Liver (tissue), 9 donors: ENCODE data around the gene IL18BP. TPM values are rescaled to one million over a fixed set of nuclear protein-coding genes. Genes with fewer than 3 reads are reported as not detected.

Experiments used
- DNase-seq: peaks from one replicate; pipeline ENCODE4 v3.0.0-alpha.2; 2017; ENCODE audit warnings: low spot score
- H3K27ac ChIP-seq, 2 donors: one replicate each; pipeline ENCODE4 v1.7.0; 2013; ENCODE audit warnings: inconsistent platforms in 2 of 2, low read length in 2 of 2, control low read depth in 1 of 2, low read depth in 1 of 2, mild to moderate bottlenecking in 1 of 2
- H3K27me3 ChIP-seq, 4 donors: one replicate each; pipeline versions ENCODE4 v1.6.1 to v1.7.0; 2013; ENCODE audit warnings: low read length in 3 of 4, inconsistent platforms in 1 of 4, mild to moderate bottlenecking in 1 of 4, moderate library complexity in 1 of 4; ENCODE audit not compliant: control insufficient read depth in 4 of 4, insufficient read depth in 4 of 4
- H3K36me3 ChIP-seq, 4 donors: one replicate each; pipeline versions ENCODE4 v1.6.1 to v1.7.0; 2013; ENCODE audit warnings: low read length in 3 of 4, mild to moderate bottlenecking in 3 of 4, low read depth in 1 of 4, moderate library complexity in 1 of 4; ENCODE audit not compliant: control insufficient read depth in 4 of 4, insufficient read depth in 3 of 4
- H3K4me1 ChIP-seq, 4 donors: one replicate each; pipeline versions ENCODE4 v1.6.1 to v1.7.0; 2013; ENCODE audit warnings: low read length in 3 of 4, mild to moderate bottlenecking in 3 of 4, moderate library complexity in 1 of 4; ENCODE audit not compliant: control insufficient read depth in 4 of 4, insufficient read depth in 4 of 4
- H3K4me3 ChIP-seq, 3 donors: one replicate each; pipeline versions ENCODE4 v1.6.1 to v1.7.0; 2013; ENCODE audit warnings: low read length in 3 of 3, control low read depth in 1 of 3, low read depth in 1 of 3, mild to moderate bottlenecking in 1 of 3
- H3K9ac ChIP-seq, 2 donors: one replicate each; pipeline ENCODE4 v1.7.0; 2013; ENCODE audit warnings: low read length in 2 of 2, mild to moderate bottlenecking in 2 of 2, moderate library complexity in 2 of 2, control low read depth in 1 of 2, low read depth in 1 of 2
- H3K9me3 ChIP-seq, 4 donors: one replicate each; pipeline versions ENCODE4 v1.6.1 to v1.7.0; 2013; ENCODE audit warnings: low read length in 3 of 4; ENCODE audit not compliant: control insufficient read depth in 4 of 4
- EGR1 ChIP-seq, 2 donors: IDR thresholded peaks; 2 replicates each; pipeline ENCODE4 v1.6.1; 2016 to 2018; ENCODE audit warnings: antibody characterized with exemption in 2 of 2, low read depth in 2 of 2
- FOXA1 ChIP-seq: IDR thresholded peaks from 2 replicates; pipeline ENCODE4 v1.6.1; 2016; ENCODE audit warnings: antibody characterized with exemption
- FOXA2 ChIP-seq: IDR thresholded peaks from 2 replicates; pipeline ENCODE4 v1.6.1; 2016; ENCODE audit warnings: antibody characterized with exemption
- HNF4A ChIP-seq, 2 donors: conservative IDR thresholded peaks; 2 replicates each; pipeline ENCODE4 v1.6.1; 2016; ENCODE audit warnings: antibody characterized with exemption in 2 of 2, mild to moderate bottlenecking in 2 of 2
- HNF4G ChIP-seq: IDR thresholded peaks from 2 replicates; pipeline ENCODE4 v1.6.1; 2016; ENCODE audit warnings: antibody characterized with exemption
- JUND ChIP-seq, 2 donors: IDR thresholded peaks; 2 replicates each; pipeline ENCODE4 v1.6.1; 2016; ENCODE audit warnings: antibody characterized with exemption in 2 of 2
- NR2F2 ChIP-seq: IDR thresholded peaks from 2 replicates; pipeline ENCODE4 v1.6.1; 2016; ENCODE audit warnings: antibody characterized with exemption
- RAD21 ChIP-seq, 2 donors: IDR thresholded peaks; 2 replicates each; pipeline ENCODE4 v1.6.1; 2016; ENCODE audit warnings: antibody characterized with exemption in 2 of 2, mild to moderate bottlenecking in 2 of 2
- REST ChIP-seq: IDR thresholded peaks from 2 replicates; pipeline ENCODE4 v1.6.1; 2016; ENCODE audit warnings: antibody characterized with exemption, mild to moderate bottlenecking
- RXRA ChIP-seq, 2 donors: IDR thresholded peaks; 2 replicates each; pipeline ENCODE4 v1.6.1; 2017 to 2018; ENCODE audit warnings: antibody characterized with exemption in 2 of 2, mild to moderate bottlenecking in 1 of 2
- SP1 ChIP-seq: IDR thresholded peaks from 2 replicates; pipeline ENCODE4 v1.6.1; 2018; ENCODE audit warnings: antibody characterized with exemption, mild to moderate bottlenecking
- TAF1 ChIP-seq: conservative IDR thresholded peaks from 2 replicates; pipeline ENCODE4 v1.6.1; 2016; ENCODE audit warnings: antibody characterized with exemption, mild to moderate bottlenecking
- YY1 ChIP-seq: IDR thresholded peaks from 2 replicates; pipeline ENCODE4 v1.6.1; 2016; ENCODE audit warnings: antibody characterized with exemption, mild to moderate bottlenecking
- ZBTB33 ChIP-seq: IDR thresholded peaks from 2 replicates; pipeline ENCODE4 v1.6.1; 2016; ENCODE audit warnings: antibody characterized with exemption
- WGBS: extraction: QIAGEN DNeasy Blood & Tissue Kit; methylation state at CpG from one replicate; pipeline ENCODE4 v1.1.7; 2013; 5-methylcytosine and 5-hydroxymethylcytosine counted together
- polyA plus RNA-seq, 2 donors: library from polyadenylated mRNA; stranded (reverse) in 1 of 2; unstranded in 1 of 2; fragments of 200-250 nt in 1 of 2; fragments of >200 nt in 1 of 2; fragmentation: Nextera tagmentation in 1 of 2; extraction: Ambion mirVana in 1 of 2; gene quantifications; one replicate each; pipeline versions ENCODE4 v1.2.1 to v1.2.3, GENCODE V29; 2013 to 2015
- total RNA-seq, 2 donors: library from RNA; depleted of rRNA; stranded (reverse); fragments of >200 nt; gene quantifications; one replicate each; pipeline ENCODE4 v1.2.3, GENCODE V29; 2014
- TF ChIP-seq, protein P1 (sequence below): IDR thresholded peaks from 2 replicates; pipeline ENCODE4 v1.6.1; 2016; ENCODE audit warnings: antibody characterized with exemption
- TF ChIP-seq, protein P2 (sequence below): IDR thresholded peaks from 2 replicates; pipeline ENCODE4 v1.6.1; 2016; ENCODE audit warnings: antibody characterized with exemption
- TF ChIP-seq, protein P3 (sequence below): fragments of 150-350 bp; IDR thresholded peaks from 2 replicates; pipeline ENCODE4 v1.5.1; 2017; ENCODE audit warnings: improper control_type of control experiment, low read depth, low read length; ENCODE audit not compliant: missing input control
- donor health status: healthy.
- donor health status: healthy.
- donor health status: healthy.
- donor health status: healthy.
- donor health status: healthy.

The IL18BP gene
- total and polyA plus RNA-seq, 4 donors, result 2.4 to 6.3 (median 4.3) TPM

GRCh38 chr11:71979094-71979493 lies 19.6 kb upstream of the IL18BP start:
- Histone ChIP-seq H3K27ac (no peak overlapping the region), H3K4me3 (no peak overlapping the region), H3K9me3 (no peaks in the 10 kb centered on the region), H3K4me1 (no peaks in the 10 kb centered on the region), H3K36me3 (peaks cover 0 to 19% (median 8%) of the 10 kb centered on the region in 4 donors), H3K9ac (no peak overlapping the region), H3K27me3 (no peaks in the 10 kb centered on the region)
- DNase-seq, result no peak
- WGBS, result 96% methylated on average over 4 of the region's 4 CpGs
- TF ChIP-seq NR2F2 (no peak), FOXA1 (no peak), RXRA (IDR thresholded peaks at IDR 0.05) (no peak)

GRCh38 chr11:71979602-71980001 lies 19.1 kb upstream of the IL18BP start:
- no peak for DNase-seq
- Histone ChIP-seq H3K27me3 (no peaks in the 10 kb centered on the region), H3K9me3 (no peaks in the 10 kb centered on the region), H3K36me3 (peaks cover 0 to 16% (median 8%) of the 10 kb centered on the region in 4 donors), H3K4me1 (no peaks in the 10 kb centered on the region), H3K27ac (no peak overlapping the region), H3K9ac (no peak overlapping the region), H3K4me3 (no peak overlapping the region)
- 97% methylated on average over 3 of the region's 3 CpGs for WGBS
- no peak for TF ChIP-seq RAD21 (IDR thresholded peaks at IDR 0.05)
- no peak for TF ChIP-seq HNF4G
- TF ChIP-seq REST, result no peak
- TF ChIP-seq, protein P1, sequence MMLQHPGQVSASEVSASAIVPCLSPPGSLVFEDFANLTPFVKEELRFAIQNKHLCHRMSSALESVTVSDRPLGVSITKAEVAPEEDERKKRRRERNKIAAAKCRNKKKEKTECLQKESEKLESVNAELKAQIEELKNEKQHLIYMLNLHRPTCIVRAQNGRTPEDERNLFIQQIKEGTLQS, result no peak
- TF ChIP-seq FOXA2, result no peak
- TF ChIP-seq FOXA1, result no peak
- TF ChIP-seq, protein P2, sequence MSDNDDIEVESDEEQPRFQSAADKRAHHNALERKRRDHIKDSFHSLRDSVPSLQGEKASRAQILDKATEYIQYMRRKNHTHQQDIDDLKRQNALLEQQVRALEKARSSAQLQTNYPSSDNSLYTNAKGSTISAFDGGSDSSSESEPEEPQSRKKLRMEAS, result no peak
- no peak for TF ChIP-seq JUND (IDR thresholded peaks at IDR 0.05)
- TF ChIP-seq EGR1 (IDR thresholded peaks at IDR 0.05; ENCODE audit: low read depth in 2 of 2), result no peak
- TF ChIP-seq, protein P3, sequence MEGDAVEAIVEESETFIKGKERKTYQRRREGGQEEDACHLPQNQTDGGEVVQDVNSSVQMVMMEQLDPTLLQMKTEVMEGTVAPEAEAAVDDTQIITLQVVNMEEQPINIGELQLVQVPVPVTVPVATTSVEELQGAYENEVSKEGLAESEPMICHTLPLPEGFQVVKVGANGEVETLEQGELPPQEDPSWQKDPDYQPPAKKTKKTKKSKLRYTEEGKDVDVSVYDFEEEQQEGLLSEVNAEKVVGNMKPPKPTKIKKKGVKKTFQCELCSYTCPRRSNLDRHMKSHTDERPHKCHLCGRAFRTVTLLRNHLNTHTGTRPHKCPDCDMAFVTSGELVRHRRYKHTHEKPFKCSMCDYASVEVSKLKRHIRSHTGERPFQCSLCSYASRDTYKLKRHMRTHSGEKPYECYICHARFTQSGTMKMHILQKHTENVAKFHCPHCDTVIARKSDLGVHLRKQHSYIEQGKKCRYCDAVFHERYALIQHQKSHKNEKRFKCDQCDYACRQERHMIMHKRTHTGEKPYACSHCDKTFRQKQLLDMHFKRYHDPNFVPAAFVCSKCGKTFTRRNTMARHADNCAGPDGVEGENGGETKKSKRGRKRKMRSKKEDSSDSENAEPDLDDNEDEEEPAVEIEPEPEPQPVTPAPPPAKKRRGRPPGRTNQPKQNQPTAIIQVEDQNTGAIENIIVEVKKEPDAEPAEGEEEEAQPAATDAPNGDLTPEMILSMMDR, result no peak
- TF ChIP-seq SP1, result no peak
- TF ChIP-seq HNF4A (conservative IDR thresholded peaks at IDR 0.05), result no peak
- TF ChIP-seq ZBTB33, result no peak
- TF ChIP-seq YY1, result no peak
- TF ChIP-seq TAF1, result no peak
